Peyer's patch (tissue), 4 donors: ENCODE results near the gene KBTBD4. TPM values are rescaled to one million over a fixed set of nuclear protein-coding genes. Genes with fewer than 3 reads are reported as not detected.

ENCODE experiments used
- DNase-seq, 3 donors: peaks; one replicate each; pipeline ENCODE4 v3.0.0-alpha.2; 2017 to 2019
- H3K27ac ChIP-seq, 4 donors: fragments of 200-600 bp; sonication (generic); one replicate each; pipeline ENCODE4 v1.5.1; 2016 to 2019
- H3K27me3 ChIP-seq, 2 donors: fragments of 200-600 bp; sonication (generic); one replicate each; pipeline ENCODE4 v1.5.1; 2019
- H3K36me3 ChIP-seq, 3 donors: fragments of 200-600 bp; sonication (generic); one replicate each; pipeline ENCODE4 v1.5.1; 2016 to 2019
- H3K4me1 ChIP-seq, 4 donors: fragments of 200-600 bp; sonication (generic); one replicate each; pipeline ENCODE4 v1.5.1; 2016 to 2019
- H3K4me3 ChIP-seq, 4 donors: fragments of 200-600 bp; sonication (generic); 1 replicate in 3 of 4; 2 replicates in 1 of 4; pipeline ENCODE4 v1.5.1; 2016 to 2019; ENCODE audit warnings: mild to moderate bottlenecking in 1 of 4
- H3K9me3 ChIP-seq, 4 donors: fragments of 200-600 bp; sonication (generic); one replicate each; pipeline ENCODE4 v1.5.1; 2016 to 2019; ENCODE audit warnings: mild to moderate bottlenecking in 1 of 4
- CTCF ChIP-seq, 6 experiments: fragments of 450-650 bp in 4 of 6; fragments of 200-600 bp in 2 of 6; sonication (generic) in 1 of 6; IDR thresholded peaks; one replicate each; pipeline ENCODE4 v1.5.1; 2017 to 2019; ENCODE audit warnings: antibody characterized with exemption in 6 of 6, mild to moderate bottlenecking in 3 of 6, moderate library complexity in 1 of 6
- POLR2A ChIP-seq, 2 donors: fragments of 450-650 bp; IDR thresholded peaks; one replicate each; pipeline ENCODE4 v1.5.1; 2017; ENCODE audit warnings: antibody characterized with exemption in 2 of 2, mild to moderate bottlenecking in 2 of 2, moderate library complexity in 2 of 2
- total RNA-seq, 4 donors: library from RNA; depleted of rRNA; stranded (reverse); fragments of >200 nt; gene quantifications; one replicate each; pipeline ENCODE4 v1.1.0, GENCODE V29; 2016

The KBTBD4 gene
- total RNA-seq = 10 to 100 TPM in 2 of 4 donors, 1 to 10 TPM in 2; 6.6 to 11.9 (median 9.7) TPM

GRCh38 chr11:47578524-47579494, at the start of gene KBTBD4, which contains the start of gene NDUFS3:
Gene KBTBD4, minus strand, starts transcription at chr11:47578970. Its CDS starts 19 bp downstream, at chr11:47578951.
Gene NDUFS3, plus strand, starts transcription at chr11:47579074. Its CDS starts 18 bp downstream, at chr11:47579092.
- Histone ChIP-seq H3K36me3 (peaks cover 0 to 66% (median 0%) of the 10 kb centered on the region in 3 donors), H3K27me3 (no peaks in the 10 kb centered on the region), H3K4me3 (peak within 1 kb of the TSS; percentile 86 to 95 (median 90)), H3K9me3 (no peaks in the 10 kb centered on the region), H3K27ac (peak within 1 kb of the TSS; percentile 82 to 92 (median 88)), H3K4me1 (peaks cover 0 to 26% (median 2%) of the 10 kb centered on the region in 4 donors)
- TF ChIP-seq CTCF (IDR thresholded peaks at IDR 0.05) (peak in 1 of 6 experiments; percentile 17), POLR2A (IDR thresholded peaks at IDR 0.05) (peak; percentile 61 to 75)
- DNase-seq = peak; percentile 87 to 94 (median 92)

- no peak overlapping the region for H3K27ac ChIP-seq
- no peak overlapping the region for H3K4me3 ChIP-seq
- no peaks in the 10 kb centered on the region for H3K9me3 ChIP-seq
- no peaks in the 10 kb centered on the region for H3K4me1 ChIP-seq
- TF ChIP-seq CTCF (IDR thresholded peaks at IDR 0.05) (no peak), POLR2A (IDR thresholded peaks at IDR 0.05) (no peak)
- H3K36me3 ChIP-seq = peaks cover 0 to 92% (median 0%) of the 10 kb centered on the region in 3 donors
- DNase-seq = no peak
- H3K27me3 ChIP-seq = no peaks in the 10 kb centered on the region
These were observed 49.3 kb upstream of the KBTBD4 start for GRCh38 chr11:47628026-47628425.

GRCh38 chr11:47626234-47626633, 47.5 kb upstream of the KBTBD4 start:
- Histone ChIP-seq H3K9me3 (no peaks in the 10 kb centered on the region), H3K4me1 (no peaks in the 10 kb centered on the region), H3K36me3 (peaks cover 0 to 100% (median 0%) of the 10 kb centered on the region in 3 donors), H3K4me3 (no peak overlapping the region), H3K27me3 (no peaks in the 10 kb centered on the region), H3K27ac (no peak overlapping the region)
- no peak for TF ChIP-seq POLR2A (IDR thresholded peaks at IDR 0.05)
- no peak for TF ChIP-seq CTCF (IDR thresholded peaks at IDR 0.05)
- no peak for DNase-seq

- no peaks in the 10 kb centered on the region for H3K4me1 ChIP-seq
- DNase-seq = no peak
- no peak overlapping the region for H3K27ac ChIP-seq
- TF ChIP-seq POLR2A (IDR thresholded peaks at IDR 0.05) = no peak
- no peak for TF ChIP-seq CTCF (IDR thresholded peaks at IDR 0.05)
- no peak overlapping the region for H3K4me3 ChIP-seq
- H3K27me3 ChIP-seq = no peaks in the 10 kb centered on the region
- peaks cover 0 to 96% (median 0%) of the 10 kb centered on the region in 3 donors for H3K36me3 ChIP-seq
- no peaks in the 10 kb centered on the region for H3K9me3 ChIP-seq
These were observed 42.1 kb upstream of the KBTBD4 start for GRCh38 chr11:47620836-47621378.

GRCh38 chr11:47617417-47617809, 38.6 kb upstream of the KBTBD4 start:
- no peaks in the 10 kb centered on the region for H3K27me3 ChIP-seq
- no peaks in the 10 kb centered on the region for H3K9me3 ChIP-seq
- no peak overlapping the region for H3K4me3 ChIP-seq
- no peak for DNase-seq
- H3K4me1 ChIP-seq = no peaks in the 10 kb centered on the region
- TF ChIP-seq CTCF (IDR thresholded peaks at IDR 0.05) = no peak
- no peak for TF ChIP-seq POLR2A (IDR thresholded peaks at IDR 0.05)
- H3K27ac ChIP-seq = no peak overlapping the region
- peaks cover 0 to 61% (median 0%) of the 10 kb centered on the region in 3 donors for H3K36me3 ChIP-seq
